Left renal cortex interstitium (tissue), 4 donors: ENCODE results near the gene TNS4. TPM values are rescaled to one million over a fixed set of nuclear protein-coding genes. Genes with fewer than 3 reads are reported as not detected.

Source experiments
- DNase-seq, 4 donors: peaks; one replicate each; pipeline ENCODE4 v3.0.0-alpha.2; 2013; ENCODE audit warnings: low read depth in 4 of 4, low spot score in 2 of 4, missing footprints in 1 of 4
- polyA plus RNA-seq, 4 donors: library from polyadenylated mRNA; unstranded; fragments of 120-200 nt; gene quantifications; one replicate each; pipeline ENCODE4 v1.2.1, GENCODE V29; 2013; ENCODE audit not compliant: insufficient read length in 4 of 4

TNS4 gene
- polyA plus RNA-seq, 4 donors: 0.05 to 0.32 (median 0.14) TPM

GRCh38 chr17:40458851-40459482, 42.5 kb downstream of the TNS4 start:
- DNase-seq: no peak

- DNase-seq: no peak
Observed at GRCh38 chr17:40457964-40458791, 43.2 kb downstream of the TNS4 start.

GRCh38 chr17:40457369-40457768, 44.1 kb downstream of the TNS4 start:
- no peak for DNase-seq

- no peak for DNase-seq
Observed at GRCh38 chr17:40456396-40456951, 44.9 kb downstream of the TNS4 start.

GRCh38 chr17:40454613-40454995, 46.8 kb downstream of the TNS4 start:
- no peak for DNase-seq

GRCh38 chr17:40453881-40454612, 47.4 kb downstream of the TNS4 start:
- no peak for DNase-seq

- no peak for DNase-seq
Observed at GRCh38 chr17:40452921-40453378, 48.5 kb downstream of the TNS4 start.

GRCh38 chr17:40452216-40452787, 49.1 kb downstream of the TNS4 start:
- DNase-seq: no peak

GRCh38 chr17:40451420-40451819, 50.0 kb downstream of the TNS4 start:
- DNase-seq: no peak

- no peak for DNase-seq
Observed at GRCh38 chr17:40450175-40450574, 51.2 kb downstream of the TNS4 start.

GRCh38 chr17:40448639-40449261, 52.7 kb downstream of the TNS4 start:
- DNase-seq: no peak

GRCh38 chr17:40448213-40448638, 53.2 kb downstream of the TNS4 start:
- DNase-seq: no peak

- DNase-seq: no peak
Observed at GRCh38 chr17:40447806-40448205, 53.6 kb downstream of the TNS4 start.

- no peak for DNase-seq
Observed at GRCh38 chr17:40447148-40447644, 54.2 kb downstream of the TNS4 start.

GRCh38 chr17:40445751-40446468, 55.5 kb downstream of the TNS4 start:
- no peak for DNase-seq

- DNase-seq: no peak
Observed at GRCh38 chr17:40443988-40444899, 57.2 kb downstream of the TNS4 start.

GRCh38 chr17:40443196-40443987, 58.0 kb downstream of the TNS4 start, which contains the start of gene IGFBP4:
Gene IGFBP4 (plus strand): TSS chr17:40443450. CDS start chr17:40443736, 286 bp downstream.
- no peak for DNase-seq
